NCI-H460 (cell line): ENCODE measurements around the gene UBE2L3. TPM values are rescaled to one million over a fixed set of nuclear protein-coding genes. Genes with fewer than 3 reads are reported as not detected.
"Not testable (repeated sequence)": the region's sequence is repeated elsewhere in the genome, so short reads cannot be mapped to it uniquely, and the experiment has no call there.

ENCODE experiments used
- DNase-seq: peaks from one replicate; pipeline ENCODE4 v3.0.0-alpha.2; 2016; ENCODE audit warnings: low read depth; ENCODE audit errors: extremely low read depth
- total RNA-seq: library from RNA; depleted of rRNA; stranded (reverse); fragments of >200 nt; shearing (Covaris generic); gene quantifications from 2 replicates; pipeline ENCODE4 v1.2.3, GENCODE V29; 2014

Gene UBE2L3
- total RNA-seq, 1 experiment from 2014 or later, result 62.5 TPM

- DNase-seq, result peak; percentile 96
Observed at GRCh38 chr22:21641789-21642583, 74.5 kb downstream of the UBE2L3 start, which contains the start of gene SDF2L1. TSS of gene SDF2L1 (plus strand) at chr22:21642302. CDS start at chr22:21642337, 35 bp downstream.

- peak; percentile 52 for DNase-seq
Observed at GRCh38 chr22:21642584-21643448, 75.3 kb downstream of the UBE2L3 start.

- no peak for DNase-seq
Observed at GRCh38 chr22:21643533-21644357, 76.2 kb downstream of the UBE2L3 start.

- not testable (repeated sequence) for DNase-seq
Observed at GRCh38 chr22:21645513-21645912, 78.0 kb downstream of the UBE2L3 start.

- peak; percentile 71 for DNase-seq
Observed at GRCh38 chr22:21646608-21647590, 79.4 kb downstream of the UBE2L3 start.

- no peak for DNase-seq
Observed at GRCh38 chr22:21650280-21650679, 82.8 kb downstream of the UBE2L3 start.

- no peak for DNase-seq
Observed at GRCh38 chr22:21650823-21651520, 83.5 kb downstream of the UBE2L3 start.

- DNase-seq, result no peak
Observed at GRCh38 chr22:21651521-21652009, 84.1 kb downstream of the UBE2L3 start.

- DNase-seq, result no peak
Observed at GRCh38 chr22:21652010-21652546, 84.6 kb downstream of the UBE2L3 start.

GRCh38 chr22:21652547-21653545 lies 85.3 kb downstream of the UBE2L3 start:
- no peak for DNase-seq

GRCh38 chr22:21657020-21657359 lies 89.5 kb downstream of the UBE2L3 start:
- DNase-seq, result no peak

- DNase-seq, result no peak
Observed at GRCh38 chr22:21657360-21658032, 90.0 kb downstream of the UBE2L3 start.

- no peak for DNase-seq
Observed at GRCh38 chr22:21659864-21660525, 92.5 kb downstream of the UBE2L3 start.

- no peak for DNase-seq
Observed at GRCh38 chr22:21660904-21661303, 93.4 kb downstream of the UBE2L3 start.

- DNase-seq, result no peak
Observed at GRCh38 chr22:21661991-21662390, 94.5 kb downstream of the UBE2L3 start.

GRCh38 chr22:21663738-21664137 lies 96.2 kb downstream of the UBE2L3 start:
- no peak for DNase-seq
